GM12878 (cell line): ENCODE measurements around the gene MACROD2. TPM values are rescaled to one million over a fixed set of nuclear protein-coding genes. Genes with fewer than 3 reads are reported as not detected.

Experiments used
- ATF3 ChIP-seq: IDR thresholded peaks from 2 replicates; pipeline ENCODE4 v1.6.1; 2011; ENCODE audit warnings: low read depth, mild to moderate bottlenecking, low read length, moderate library complexity, borderline replicate concordance; ENCODE audit errors: extremely low read depth
- ATF7 ChIP-seq: fragments of 450-650 bp; IDR thresholded peaks from 2 replicates; pipeline ENCODE4 v1.6.1; 2016; ENCODE audit warnings: low read depth, mild to moderate bottlenecking
- BCL11A ChIP-seq: IDR thresholded peaks from 2 replicates; pipeline ENCODE4 v1.6.1; 2011; ENCODE audit warnings: low read depth, low read length
- CBFB ChIP-seq: IDR thresholded peaks from 2 replicates; pipeline ENCODE4 v1.6.1; 2016; ENCODE audit warnings: antibody characterized with exemption, low read depth
- CHD2 ChIP-seq: IDR thresholded peaks from 2 replicates; pipeline ENCODE4 v1.6.1; 2011; ENCODE audit warnings: low read depth, low read length, improper control_type of control experiment, borderline replicate concordance
- CREM ChIP-seq: IDR thresholded peaks from 2 replicates; pipeline ENCODE4 v1.6.1; 2014; ENCODE audit warnings: antibody characterized with exemption, low read depth
- ETV6 ChIP-seq, 2 experiments: fragments of 450-650 bp in 1 of 2; IDR thresholded peaks in 1 of 2; conservative IDR thresholded peaks in 1 of 2; 2 replicates each; pipeline ENCODE4 v1.6.1; 2014; ENCODE audit warnings: antibody characterized with exemption in 1 of 2, borderline replicate concordance in 1 of 2, low read depth in 1 of 2, mild to moderate bottlenecking in 1 of 2, moderate library complexity in 1 of 2
- HSF1 ChIP-seq: fragments of 150-350 bp; IDR thresholded peaks from 2 replicates; pipeline ENCODE4 v1.6.1; 2014; ENCODE audit warnings: mild to moderate bottlenecking, low read depth, low read length
- IRF3 ChIP-seq: fragments of 450-650 bp; IDR thresholded peaks from 2 replicates; pipeline ENCODE4 v1.6.1; 2014; ENCODE audit warnings: mild to moderate bottlenecking
- PKNOX1 ChIP-seq: fragments of 450-650 bp; IDR thresholded peaks from 2 replicates; pipeline ENCODE4 v1.6.1; 2016; ENCODE audit warnings: mild to moderate bottlenecking
- POU2F2 ChIP-seq: IDR thresholded peaks from 3 replicates; pipeline ENCODE4 v1.6.1; 2011; ENCODE audit warnings: low read depth, mild to moderate bottlenecking, low read length, borderline replicate concordance
- RB1 ChIP-seq: fragments of 450-650 bp; formaldehyde crosslinking; IDR thresholded peaks from 2 replicates; pipeline ENCODE4 v1.6.1; 2017; ENCODE audit warnings: mild to moderate bottlenecking, borderline replicate concordance
- SIX5 ChIP-seq: IDR thresholded peaks from 2 replicates; pipeline ENCODE4 v1.6.1; 2011; ENCODE audit warnings: mild to moderate bottlenecking, low read depth, low read length, moderate library complexity; ENCODE audit not compliant: severe bottlenecking
- TARDBP ChIP-seq: IDR thresholded peaks from 2 replicates; pipeline ENCODE4 v1.6.1; 2016; ENCODE audit warnings: borderline replicate concordance
- ZBTB4 ChIP-seq: fragments of 450-650 bp; formaldehyde crosslinking; IDR thresholded peaks from 2 replicates; pipeline ENCODE4 v1.4.0; 2022; ENCODE audit warnings: mild to moderate bottlenecking, moderate library complexity
- ZBTB40 ChIP-seq: fragments of 450-650 bp; IDR thresholded peaks from 2 replicates; pipeline ENCODE4 v1.6.1; 2016; ENCODE audit warnings: mild to moderate bottlenecking, moderate library complexity, borderline replicate concordance
- ZNF207 ChIP-seq: fragments of 450-650 bp; IDR thresholded peaks from 2 replicates; pipeline ENCODE4 v1.6.1; 2014; ENCODE audit warnings: antibody characterized with exemption, mild to moderate bottlenecking, borderline replicate concordance
- ZNF217 ChIP-seq: fragments of 450-650 bp; IDR thresholded peaks from 2 replicates; pipeline ENCODE4 v1.6.1; 2017; ENCODE audit warnings: antibody characterized with exemption, mild to moderate bottlenecking
- ZNF622 ChIP-seq: fragments of 450-650 bp; IDR thresholded peaks from 2 replicates; pipeline ENCODE4 v1.6.1; 2017; ENCODE audit warnings: mild to moderate bottlenecking, inconsistent platforms
- ZZZ3 ChIP-seq: IDR thresholded peaks from 2 replicates; pipeline ENCODE4 v1.6.1; 2011; ENCODE audit warnings: low read depth; ENCODE audit not compliant: control insufficient read depth, insufficient read length
- polyA plus RNA-seq, 11 experiments: library from polyadenylated mRNA; depleted of rRNA in 4 of 11; unstranded in 6 of 11; stranded (reverse) in 5 of 11; fragments of >200 nt; fragmentation: Nextera tagmentation in 4 of 11; fragmentation: Illumina TruSeq in 1 of 11; extraction: Ambion mirVana in 4 of 11; extraction: Trizol in 1 of 11; gene quantifications; 1 replicate in 1 of 11; 2 replicates in 10 of 11; pipeline versions ENCODE4 v1.2.1 to v1.2.3, GENCODE V29; 2011 to 2016; ENCODE audit warnings: inconsistent platforms in 2 of 11, missing spikeins in 2 of 11, low read depth in 1 of 11
- total RNA-seq, 4 experiments: library from RNA; depleted of rRNA in 3 of 4; stranded (reverse); fragments of >200 nt in 3 of 4; fragmentation: Illumina TruSeq in 1 of 4; extraction: Trizol in 1 of 4; gene quantifications; 2 replicates each; pipeline versions ENCODE4 v1.2.1 to v1.2.3, GENCODE V29; 2013 to 2021

MACROD2 gene
- total and polyA plus RNA-seq, 10 of the 15 experiments (the other 5 are each of a cell fraction or from before 2014, with no cell fraction given) = 1.1 to 21.5 (median 2.2) TPM

- TF ChIP-seq ETV6 (conservative IDR thresholded peaks at IDR 0.05 in 1 of 2, IDR thresholded peaks at IDR 0.05 in 1 of 2; ENCODE audit: borderline replicate concordance in 1 of 2, low read depth in 1 of 2) = no peak
- TF ChIP-seq CHD2 = no peak
- 0 out of 2 replicates have a peak, but pooled peaks have one; percentile 28 for TF ChIP-seq ATF7
- no peak for TF ChIP-seq TARDBP
- no peak for TF ChIP-seq HSF1
- TF ChIP-seq PKNOX1 = no peak
- no peak for TF ChIP-seq IRF3
- TF ChIP-seq ZNF622 = no peak
- no peak for TF ChIP-seq ZBTB4 (CRISPR knock-in tag)
- TF ChIP-seq ZZZ3 = no peak
- no peak; the same call in 2 of the 3 replicates for TF ChIP-seq POU2F2
- no peak for TF ChIP-seq SIX5
- 0 out of 2 replicates have a peak, but pooled peaks have one; percentile 22 for TF ChIP-seq ZNF217
- TF ChIP-seq BCL11A = peak; percentile 79; the same call in 1 of the 2 replicates
- TF ChIP-seq CBFB = no peak
- no peak for TF ChIP-seq ZBTB40
- no peak for TF ChIP-seq RB1
- no peak for TF ChIP-seq ZNF207
- TF ChIP-seq ATF3 = no peak
- TF ChIP-seq CREM = no peak
Observed at GRCh38 chr20:14832630-14833029, 837.3 kb downstream of the MACROD2 start (continued).
